ENCODE data around the gene CDK10.

- TF ChIP-seq CTCF (conservative IDR thresholded peaks at IDR 0.05) (no peak), ZFX (IDR thresholded peaks at IDR 0.05) (no peak)
Observed at GRCh38 chr16:89670496-89671431, 15.7 kb upstream of the CDK10 start.

All from C4-2B (cell line).